Spleen (tissue), 11 donors: ENCODE results near the gene DNM3. TPM values are rescaled to one million over a fixed set of nuclear protein-coding genes. Genes with fewer than 3 reads are reported as not detected.

Experiments used
- DNase-seq: peaks from one replicate; pipeline ENCODE4 v3.0.0-alpha.2; 2020
- H3K27ac ChIP-seq, 8 donors: fragments of 200-600 bp; sonication (generic) in 7 of 8; 1 replicate in 4 of 8; 2 replicates in 4 of 8; pipeline versions ENCODE4 v1.5.0 to v1.8.0; 2016 to 2021; ENCODE audit warnings: inconsistent platforms in 4 of 8, mild to moderate bottlenecking in 4 of 8, moderate library complexity in 1 of 8
- H3K27me3 ChIP-seq, 7 donors: fragments of 200-600 bp; sonication (generic) in 6 of 7; replicated peaks in 1 of 7; 1 replicate in 4 of 7; 2 replicates in 3 of 7; pipeline versions ENCODE4 v1.5.0 to v1.8.0; 2016 to 2021; ENCODE audit warnings: inconsistent platforms in 3 of 7, mild to moderate bottlenecking in 1 of 7
- H3K36me3 ChIP-seq, 6 donors: fragments of 200-600 bp; sonication (generic) in 5 of 6; 1 replicate in 4 of 6; 2 replicates in 2 of 6; pipeline versions ENCODE4 v1.5.0 to v1.8.0; 2016 to 2021; ENCODE audit warnings: inconsistent platforms in 2 of 6
- H3K4me1 ChIP-seq, 6 donors: fragments of 200-600 bp; sonication (generic) in 5 of 6; 1 replicate in 3 of 6; 2 replicates in 3 of 6; pipeline versions ENCODE4 v1.5.0 to v1.8.0; 2016 to 2021; ENCODE audit warnings: inconsistent platforms in 3 of 6
- H3K4me3 ChIP-seq, 8 donors: fragments of 200-600 bp; sonication (generic) in 7 of 8; 1 replicate in 4 of 8; 2 replicates in 4 of 8; pipeline versions ENCODE4 v1.5.0 to v1.8.0; 2016 to 2021; ENCODE audit warnings: inconsistent platforms in 4 of 8, mild to moderate bottlenecking in 4 of 8, moderate library complexity in 2 of 8
- H3K9me3 ChIP-seq, 8 donors: fragments of 200-600 bp; sonication (generic) in 7 of 8; 1 replicate in 4 of 8; 2 replicates in 4 of 8; pipeline versions ENCODE4 v1.5.0 to v1.8.0; 2016 to 2021; ENCODE audit warnings: inconsistent platforms in 4 of 8
- POLR2A ChIP-seq, 3 donors: fragments of 450-650 bp; IDR thresholded peaks; one replicate each; pipeline ENCODE4 v1.5.1; 2017; ENCODE audit warnings: antibody characterized with exemption in 3 of 3, mild to moderate bottlenecking in 1 of 3
- POLR2AphosphoS5 ChIP-seq, 3 donors: sonication (generic); formaldehyde crosslinking; IDR thresholded peaks; one replicate each; pipeline ENCODE4 v1.5.1; 2017; ENCODE audit warnings: antibody characterized with exemption in 3 of 3
- WGBS, 5 donors: extraction: QIAGEN DNeasy Blood & Tissue Kit in 3 of 5; methylation state at CpG; one replicate each; pipeline versions ENCODE4 v1.1.5 to v1.1.7; 2013 to 2018; 5-methylcytosine and 5-hydroxymethylcytosine counted together
- intact Hi-C: fragments of 100-400 bp; cut with DNase I; formaldehyde crosslinking; loops from one replicate; pipeline ENCODE4 v1.15.0; 2023; ENCODE audit warnings: low total_unique reads
- polyA plus RNA-seq, 3 donors: library from polyadenylated mRNA; stranded (reverse); fragments of 200-250 nt; gene quantifications; one replicate each; pipeline ENCODE4 v1.2.1, GENCODE V29; 2013
- total RNA-seq, 7 donors: library from RNA; depleted of rRNA in 3 of 7; stranded (reverse); fragments of >200 nt in 3 of 7; fragmentation: NEBNext Ultra II Directional in 4 of 7; extraction: Animal tissue kit (Norgen Biotek cat#: 25700) in 4 of 7; gene quantifications; one replicate each; pipeline versions ENCODE4 v1.1.0 to v1.2.1, GENCODE V29; 2016 to 2021
- TF ChIP-seq, protein P1 (sequence below), 11 experiments: fragments of 200-600 bp in 7 of 11; fragments of 450-650 bp in 4 of 11; sonication (generic) in 4 of 11; IDR thresholded peaks in 8 of 11; conservative IDR thresholded peaks in 3 of 11; 1 replicate in 7 of 11; 2 replicates in 4 of 11; pipeline versions ENCODE4 v1.4.0 to v1.8.0; 2016 to 2021; ENCODE audit warnings: antibody characterized with exemption in 11 of 11, inconsistent platforms in 4 of 11, mild to moderate bottlenecking in 1 of 11
- donor health status: healthy with polysubstance abuse.
- donor health status: DM: no; HTN: no; CAD: no; lungs with moderate emphysema.
- donor health status: DM: no; HTN: no; CAD: no.
- donor health status: Bipolar disorder and iron deficiency.
- donor health status: healthy.
- donor health status: DM: no; HTN: no; CAD: no.
- donor health status: DM: yes; HTN: yes; CAD: no.

The DNM3 gene
- total and polyA plus RNA-seq, 10 donors: 0.61 to 10.2 (median 4.9) TPM

DNA sequence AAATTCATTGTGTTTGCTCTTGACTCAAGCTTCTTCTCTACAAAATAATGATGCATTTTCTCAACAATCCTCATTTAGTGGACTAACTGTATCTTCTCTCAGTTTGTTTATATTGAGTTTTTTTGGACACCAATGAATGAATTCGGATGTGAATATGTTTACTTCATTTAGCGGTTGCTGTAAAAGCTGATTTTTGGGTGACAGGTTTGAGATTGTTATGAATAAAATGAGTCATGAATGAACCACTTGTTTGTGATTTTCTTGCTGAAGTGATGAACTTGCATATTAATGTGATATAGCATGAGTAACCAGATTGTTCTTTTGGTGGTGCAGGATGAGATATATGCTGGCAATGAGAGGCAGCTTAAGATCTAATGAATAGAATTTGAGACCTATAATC, 3.1 kb downstream of the DNM3 start:
- WGBS, 5 donors: 89 to 98% (median 93%) methylated on average over 2 of the region's 2 CpGs
- intact Hi-C loops: no loop called here
- peaks cover 6 to 27% (median 20%) of the 10 kb centered on the region in 6 donors for H3K4me1 ChIP-seq
- H3K36me3 ChIP-seq: no peaks in the 10 kb centered on the region
- peaks cover 0 to 26% (median 12%) of the 10 kb centered on the region in 7 donors for H3K27me3 ChIP-seq
- no peaks in the 10 kb centered on the region for H3K9me3 ChIP-seq
- no peak for DNase-seq
- TF ChIP-seq, protein P1, sequence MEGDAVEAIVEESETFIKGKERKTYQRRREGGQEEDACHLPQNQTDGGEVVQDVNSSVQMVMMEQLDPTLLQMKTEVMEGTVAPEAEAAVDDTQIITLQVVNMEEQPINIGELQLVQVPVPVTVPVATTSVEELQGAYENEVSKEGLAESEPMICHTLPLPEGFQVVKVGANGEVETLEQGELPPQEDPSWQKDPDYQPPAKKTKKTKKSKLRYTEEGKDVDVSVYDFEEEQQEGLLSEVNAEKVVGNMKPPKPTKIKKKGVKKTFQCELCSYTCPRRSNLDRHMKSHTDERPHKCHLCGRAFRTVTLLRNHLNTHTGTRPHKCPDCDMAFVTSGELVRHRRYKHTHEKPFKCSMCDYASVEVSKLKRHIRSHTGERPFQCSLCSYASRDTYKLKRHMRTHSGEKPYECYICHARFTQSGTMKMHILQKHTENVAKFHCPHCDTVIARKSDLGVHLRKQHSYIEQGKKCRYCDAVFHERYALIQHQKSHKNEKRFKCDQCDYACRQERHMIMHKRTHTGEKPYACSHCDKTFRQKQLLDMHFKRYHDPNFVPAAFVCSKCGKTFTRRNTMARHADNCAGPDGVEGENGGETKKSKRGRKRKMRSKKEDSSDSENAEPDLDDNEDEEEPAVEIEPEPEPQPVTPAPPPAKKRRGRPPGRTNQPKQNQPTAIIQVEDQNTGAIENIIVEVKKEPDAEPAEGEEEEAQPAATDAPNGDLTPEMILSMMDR (IDR thresholded peaks at IDR 0.05 in 8 of 11, conservative IDR thresholded peaks at IDR 0.05 in 3 of 11): no peak
- TF ChIP-seq POLR2A (IDR thresholded peaks at IDR 0.05): no peak
- H3K27ac ChIP-seq: no peak overlapping the region
- no peak overlapping the region for H3K4me3 ChIP-seq

DNA sequence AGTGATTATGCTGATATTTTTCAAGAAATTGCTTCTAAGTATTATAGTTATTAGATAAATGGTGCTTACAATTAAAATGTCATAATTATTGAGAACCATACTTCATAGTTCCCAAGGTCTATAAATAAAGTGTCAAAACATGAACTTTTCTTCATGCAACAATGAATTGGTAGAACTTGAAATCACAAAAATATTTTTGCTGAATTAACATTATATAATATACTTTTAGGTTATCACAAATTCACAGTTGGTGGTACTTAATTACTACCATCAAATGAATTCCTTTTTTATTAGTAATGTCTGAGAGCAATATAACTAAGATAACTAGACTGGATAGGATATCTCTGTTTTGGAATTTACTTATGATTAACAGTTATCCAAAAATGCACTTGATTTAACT, 4.7 kb downstream of the DNM3 start:
- TF ChIP-seq, protein P1 (IDR thresholded peaks at IDR 0.05 in 8 of 11, conservative IDR thresholded peaks at IDR 0.05 in 3 of 11): no peak
- TF ChIP-seq POLR2A (IDR thresholded peaks at IDR 0.05) (no peak), POLR2AphosphoS5 (IDR thresholded peaks at IDR 0.05) (no peak)
- Histone ChIP-seq H3K4me1 (peaks cover 6 to 21% (median 15%) of the 10 kb centered on the region in 6 donors), H3K27me3 (peaks cover 0 to 26% (median 12%) of the 10 kb centered on the region in 7 donors), H3K36me3 (no peaks in the 10 kb centered on the region), H3K4me3 (no peak overlapping the region), H3K27ac (no peak overlapping the region), H3K9me3 (no peaks in the 10 kb centered on the region)
- no peak for DNase-seq
- intact Hi-C loops: no loop called here

DNA sequence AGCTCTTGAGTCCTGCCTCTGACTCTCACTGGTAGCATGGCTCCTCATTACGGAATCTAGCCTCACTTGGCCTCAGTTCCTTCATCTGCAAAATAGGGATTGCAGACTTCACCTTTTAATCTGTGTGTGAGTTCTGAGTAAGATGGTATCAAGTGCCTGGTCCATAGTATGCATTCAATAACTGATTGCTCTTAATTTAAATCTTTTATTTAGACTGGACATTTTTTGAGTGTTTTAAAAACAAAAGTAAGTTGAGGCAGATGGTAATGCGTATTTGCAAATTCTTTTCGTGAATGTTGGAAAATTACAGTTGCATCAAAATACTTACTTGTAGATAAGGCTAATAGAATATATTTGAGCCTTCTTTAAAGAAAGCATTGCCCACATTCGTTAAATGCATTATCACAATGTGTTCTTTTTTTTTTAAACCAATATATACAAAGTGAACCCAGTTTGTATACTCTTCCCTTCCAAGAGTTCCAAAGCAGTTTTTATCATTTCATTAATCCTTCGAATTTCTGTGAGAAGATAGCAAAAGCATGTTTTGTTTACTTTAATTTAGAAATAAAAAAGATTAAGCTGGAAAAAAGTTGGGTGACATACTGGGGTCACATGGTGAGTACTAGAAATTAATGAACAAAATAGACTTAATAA, 8.1 kb downstream of the DNM3 start:
- 69 to 76% (median 70%) methylated on average over 5 of the region's 5 CpGs for WGBS, 5 donors
- Histone ChIP-seq H3K9me3 (no peaks in the 10 kb centered on the region), H3K27ac (no peak overlapping the region), H3K4me1 (no peaks in the 10 kb centered on the region), H3K27me3 (no peaks in the 10 kb centered on the region), H3K36me3 (no peaks in the 10 kb centered on the region), H3K4me3 (no peak overlapping the region)
- TF ChIP-seq POLR2A (IDR thresholded peaks at IDR 0.05) (no peak), POLR2AphosphoS5 (IDR thresholded peaks at IDR 0.05) (no peak)
- TF ChIP-seq, protein P1 (IDR thresholded peaks at IDR 0.05 in 8 of 11, conservative IDR thresholded peaks at IDR 0.05 in 3 of 11): no peak
- no peak for DNase-seq
- intact Hi-C loops: no loop called here

DNA sequence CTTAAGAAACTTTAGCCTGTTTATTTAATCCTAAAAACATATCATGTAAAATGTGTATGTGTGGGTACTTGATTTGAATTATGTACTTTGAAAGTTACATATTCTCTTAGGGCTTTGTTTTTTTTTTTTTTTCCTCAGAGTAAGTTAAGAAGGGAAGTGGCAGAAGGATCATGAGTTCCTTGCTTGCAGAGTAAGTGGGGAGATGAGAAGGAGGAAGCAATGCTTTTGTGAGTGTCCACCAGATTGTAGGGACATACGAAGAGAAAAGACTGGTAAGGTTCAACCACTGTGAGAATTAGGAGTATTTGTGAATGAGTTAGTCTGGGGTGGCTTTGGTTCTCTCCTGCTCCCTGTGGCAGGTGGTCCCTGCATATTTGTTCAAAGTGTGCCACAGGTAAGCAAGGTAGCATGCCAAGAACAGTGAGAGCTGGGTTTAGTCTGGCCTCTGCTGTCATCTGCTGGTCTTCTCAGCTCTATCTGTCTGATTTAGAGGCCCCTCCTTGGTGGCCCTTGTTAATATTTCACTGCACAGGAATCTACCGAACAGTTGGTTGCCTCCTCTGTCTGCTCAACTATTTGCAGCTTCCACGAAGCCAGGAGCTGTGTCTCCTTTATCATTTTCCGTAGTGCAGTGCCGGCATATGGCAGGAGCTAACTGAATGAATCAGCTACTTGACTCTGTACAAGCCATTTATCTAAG, 9.5 kb downstream of the DNM3 start:
- no peaks in the 10 kb centered on the region for H3K4me1 ChIP-seq
- TF ChIP-seq POLR2A (IDR thresholded peaks at IDR 0.05) (no peak), POLR2AphosphoS5 (IDR thresholded peaks at IDR 0.05) (no peak)
- TF ChIP-seq, protein P1 (IDR thresholded peaks at IDR 0.05 in 8 of 11, conservative IDR thresholded peaks at IDR 0.05 in 3 of 11): no peak
- no peak for DNase-seq
- no peak overlapping the region for H3K27ac ChIP-seq
- no peaks in the 10 kb centered on the region for H3K27me3 ChIP-seq
- intact Hi-C loops: no loop called here
- no peaks in the 10 kb centered on the region for H3K9me3 ChIP-seq
- WGBS, 5 donors: 61 to 82% (median 65%) methylated on average over 5 of the region's 5 CpGs
- no peak overlapping the region for H3K4me3 ChIP-seq
- no peaks in the 10 kb centered on the region for H3K36me3 ChIP-seq
